ENCODE results near the gene SLC26A1.

SLC26A1 gene

DNA sequence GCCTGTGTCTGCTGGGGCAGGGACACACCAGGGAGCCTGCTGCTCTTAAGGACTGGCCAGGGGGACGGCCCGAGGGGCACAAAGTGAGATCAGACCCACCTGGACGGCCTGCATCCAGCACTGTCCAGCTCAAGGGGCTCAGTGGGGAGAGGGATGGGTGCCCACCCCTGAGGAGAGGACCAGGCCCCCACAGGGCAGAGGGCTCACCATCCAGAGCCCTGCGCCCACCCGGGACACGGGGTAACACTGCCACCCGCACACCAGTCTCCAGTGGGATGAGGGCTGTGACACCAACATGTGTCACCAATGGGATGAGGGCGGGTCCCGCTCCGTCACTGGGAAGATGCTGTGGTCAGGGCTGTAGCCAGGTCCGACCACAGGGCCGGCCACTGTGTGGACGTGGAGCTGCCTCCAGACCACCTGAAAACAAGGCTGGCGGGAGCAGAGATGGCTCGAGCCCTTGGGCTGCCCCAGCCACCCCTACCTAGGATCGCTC lies 33.0 kb downstream of the SLC26A1 start:
- TF ChIP-seq, protein P1, sequence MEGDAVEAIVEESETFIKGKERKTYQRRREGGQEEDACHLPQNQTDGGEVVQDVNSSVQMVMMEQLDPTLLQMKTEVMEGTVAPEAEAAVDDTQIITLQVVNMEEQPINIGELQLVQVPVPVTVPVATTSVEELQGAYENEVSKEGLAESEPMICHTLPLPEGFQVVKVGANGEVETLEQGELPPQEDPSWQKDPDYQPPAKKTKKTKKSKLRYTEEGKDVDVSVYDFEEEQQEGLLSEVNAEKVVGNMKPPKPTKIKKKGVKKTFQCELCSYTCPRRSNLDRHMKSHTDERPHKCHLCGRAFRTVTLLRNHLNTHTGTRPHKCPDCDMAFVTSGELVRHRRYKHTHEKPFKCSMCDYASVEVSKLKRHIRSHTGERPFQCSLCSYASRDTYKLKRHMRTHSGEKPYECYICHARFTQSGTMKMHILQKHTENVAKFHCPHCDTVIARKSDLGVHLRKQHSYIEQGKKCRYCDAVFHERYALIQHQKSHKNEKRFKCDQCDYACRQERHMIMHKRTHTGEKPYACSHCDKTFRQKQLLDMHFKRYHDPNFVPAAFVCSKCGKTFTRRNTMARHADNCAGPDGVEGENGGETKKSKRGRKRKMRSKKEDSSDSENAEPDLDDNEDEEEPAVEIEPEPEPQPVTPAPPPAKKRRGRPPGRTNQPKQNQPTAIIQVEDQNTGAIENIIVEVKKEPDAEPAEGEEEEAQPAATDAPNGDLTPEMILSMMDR (IDR thresholded peaks at IDR 0.05; ENCODE audit: control extremely low read depth, extremely low read depth, low read depth, missing control alignments) = no peak
- POLR2A ChIA-PET = no interaction called here
- CTCF ChIA-PET = no interaction called here
- DNase-seq (ENCODE audit: extremely low spot score) = no peak

DNA sequence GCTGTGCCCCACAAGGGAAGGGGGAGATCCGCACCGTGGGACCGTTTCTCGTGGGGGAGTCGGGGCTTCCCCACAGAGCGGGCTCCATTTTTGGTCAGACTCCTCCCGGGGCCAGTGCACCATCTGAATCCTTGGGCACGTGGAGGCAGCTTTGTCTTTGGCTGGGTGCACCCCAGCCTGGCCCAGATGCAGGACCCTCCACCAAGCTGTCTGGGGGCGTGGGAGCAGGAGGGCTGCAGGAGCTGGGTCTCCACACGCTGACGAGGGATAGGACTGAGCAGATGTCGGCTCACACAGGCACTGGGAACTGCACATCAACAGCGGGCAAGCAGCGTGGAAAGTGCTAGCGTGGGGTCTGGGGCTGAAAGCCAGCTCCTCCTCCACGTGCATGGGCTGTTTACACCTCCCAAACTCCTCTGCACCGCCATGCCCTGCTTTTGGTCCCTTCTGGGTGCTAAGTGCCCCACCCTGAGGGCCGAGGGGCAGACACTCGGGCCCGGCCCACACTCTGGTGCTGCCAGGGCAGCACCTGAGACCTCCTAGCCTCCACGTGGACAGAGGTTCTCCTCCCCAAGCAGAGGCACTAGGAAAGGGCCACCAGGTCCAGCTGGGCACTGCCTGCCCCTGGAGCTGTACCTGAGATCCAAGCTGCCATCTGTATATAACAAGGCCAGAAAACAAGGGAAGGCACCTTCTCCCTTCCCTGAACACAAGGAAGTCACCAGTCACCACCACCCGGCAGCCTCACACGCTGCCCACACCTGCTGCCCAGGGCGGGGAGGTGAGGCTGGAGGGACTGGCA lies 33.7 kb downstream of the SLC26A1 start:
- ChIA-PET POLR2A (no interaction called here), CTCF (interaction anchor here (1.0 kb wide), 1 partner anchor 28 kb away, joined by 3 read pairs; the partner anchor contains the start of gene IDUA)
- DNase-seq (ENCODE audit: extremely low spot score) = no peak
- TF ChIP-seq, protein P1 (IDR thresholded peaks at IDR 0.05; ENCODE audit: control extremely low read depth, extremely low read depth, low read depth, missing control alignments) = no peak

DNA sequence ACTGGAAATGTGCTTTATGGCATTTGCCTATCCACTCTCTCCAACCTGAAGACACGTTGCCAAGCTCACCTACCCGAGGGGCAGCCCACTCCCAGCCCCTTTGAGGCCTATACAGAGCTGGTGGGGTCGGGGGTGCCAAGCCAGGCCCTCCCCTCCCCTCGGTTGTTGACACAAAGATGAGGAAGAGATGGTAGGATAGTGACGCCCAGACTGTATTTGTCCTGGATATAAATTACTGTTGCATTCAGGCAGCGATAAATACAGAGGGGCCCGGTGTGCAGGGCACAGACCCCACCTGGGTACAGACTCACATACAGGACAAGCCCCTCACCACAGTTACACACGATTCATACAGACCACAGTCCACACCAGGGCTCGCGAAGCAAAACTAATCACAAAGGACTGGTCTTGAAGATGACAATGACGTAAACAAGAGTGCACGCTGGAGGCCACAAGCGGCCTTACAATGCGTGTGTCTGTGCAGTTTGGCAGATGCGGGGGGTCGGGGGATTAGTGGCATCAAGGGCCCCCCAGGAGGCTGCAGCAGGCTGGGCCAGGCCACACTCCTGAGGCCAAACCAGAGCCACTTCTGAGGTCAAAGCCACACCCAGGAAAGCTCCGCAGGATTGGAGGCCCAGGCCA lies 34.4 kb downstream of the SLC26A1 start:
- DNase-seq (ENCODE audit: extremely low spot score) = no peak
- ChIA-PET POLR2A (no interaction called here), CTCF (interaction anchor here (1.0 kb wide), 1 partner anchor 28 kb away, joined by 3 read pairs; the partner anchor contains the start of gene IDUA)
- TF ChIP-seq, protein P1 (IDR thresholded peaks at IDR 0.05; ENCODE audit: control extremely low read depth, extremely low read depth, low read depth, missing control alignments) = no peak

DNA sequence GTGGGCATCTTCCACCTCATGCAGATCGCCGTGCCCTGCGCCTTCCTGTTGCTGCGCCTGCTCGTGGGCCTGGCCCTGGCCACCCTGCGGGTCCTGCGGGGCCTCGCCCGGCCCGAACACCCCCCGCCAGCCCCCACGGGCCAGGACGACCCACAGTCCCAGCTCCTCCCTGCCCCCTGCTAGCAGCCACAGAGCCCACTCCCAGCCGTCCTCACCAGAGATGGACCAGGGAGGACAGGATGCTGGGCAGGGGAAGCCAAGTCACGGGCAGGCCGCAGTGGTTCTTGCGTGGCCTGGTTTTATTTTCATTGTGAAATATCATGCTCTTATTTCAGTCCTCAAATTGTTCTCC lies 34.9 kb downstream of the SLC26A1 start:
- ChIA-PET POLR2A (no interaction called here), CTCF (no interaction called here)
- TF ChIP-seq, protein P1 (IDR thresholded peaks at IDR 0.05; ENCODE audit: control extremely low read depth, extremely low read depth, low read depth, missing control alignments) = no peak
- DNase-seq (ENCODE audit: extremely low spot score) = no peak

DNA sequence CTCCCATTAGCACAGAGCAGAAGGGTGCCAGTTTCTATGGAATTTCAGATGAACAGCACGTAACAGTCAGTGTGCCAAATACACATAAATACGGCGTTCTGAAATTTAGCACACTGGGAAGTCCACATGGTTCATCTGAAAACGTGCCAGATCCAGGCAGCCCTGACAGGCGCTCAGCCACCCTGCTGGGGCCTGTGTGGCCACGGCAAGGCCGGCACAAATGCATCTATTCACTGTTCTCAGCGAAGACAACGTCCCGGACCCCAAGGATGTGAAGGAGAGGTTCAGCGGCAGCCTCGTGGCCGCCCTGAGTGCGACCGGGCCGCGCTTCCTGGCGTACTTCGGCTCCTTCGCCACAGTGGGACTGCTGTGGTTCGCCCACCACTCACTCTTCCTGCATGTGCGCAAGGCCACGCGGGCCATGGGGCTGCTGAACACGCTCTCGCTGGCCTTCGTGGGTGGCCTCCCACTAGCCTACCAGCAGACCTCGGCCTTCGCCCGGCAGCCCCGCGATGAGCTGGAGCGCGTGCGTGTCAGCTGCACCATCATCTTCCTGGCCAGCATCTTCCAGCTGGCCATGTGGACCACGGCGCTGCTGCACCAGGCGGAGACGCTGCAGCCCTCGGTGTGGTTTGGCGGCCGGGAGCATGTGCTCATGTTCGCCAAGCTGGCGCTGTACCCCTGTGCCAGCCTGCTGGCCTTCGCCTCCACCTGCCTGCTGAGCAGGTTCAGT lies 35.5 kb downstream of the SLC26A1 start:
- TF ChIP-seq, protein P1 (IDR thresholded peaks at IDR 0.05; ENCODE audit: control extremely low read depth, extremely low read depth, low read depth, missing control alignments) = no peak
- DNase-seq (ENCODE audit: extremely low spot score) = no peak
- POLR2A ChIA-PET = no interaction called here
- CTCF ChIA-PET = no interaction called here

DNA sequence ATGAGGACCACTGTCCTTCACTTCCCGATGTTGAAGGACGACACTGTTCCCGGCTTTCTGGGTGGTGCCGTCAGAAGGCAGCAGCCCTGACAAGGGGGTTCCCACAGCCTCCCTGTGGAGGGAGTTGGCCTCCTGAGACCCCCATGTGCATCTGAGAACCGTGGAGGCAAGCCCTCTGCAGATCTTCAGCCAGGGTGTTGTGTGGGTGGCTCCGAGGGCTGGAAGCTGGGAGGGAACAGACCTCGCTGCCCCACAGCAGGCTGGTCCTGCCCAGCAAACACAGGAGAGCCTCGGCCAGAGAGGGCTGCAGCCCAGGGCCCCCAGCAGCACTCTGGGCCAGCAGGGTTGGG lies 36.0 kb downstream of the SLC26A1 start:
- TF ChIP-seq, protein P1 (IDR thresholded peaks at IDR 0.05; ENCODE audit: control extremely low read depth, extremely low read depth, low read depth, missing control alignments) = no peak
- POLR2A ChIA-PET = no interaction called here
- CTCF ChIA-PET = no interaction called here
- no peak for DNase-seq (ENCODE audit: extremely low spot score)
